GM21825 (cell line): ENCODE measurements around the gene TEX22.

Experiments used
- ATAC-seq: cut with Tn5 transposase; IDR thresholded peaks from one replicate; pipeline ENCODE4 v1.9.1; 2021; ENCODE audit warnings: mild to moderate bottlenecking, moderate library complexity; ENCODE audit not compliant: unreplicated experiment

TEX22 gene

DNA sequence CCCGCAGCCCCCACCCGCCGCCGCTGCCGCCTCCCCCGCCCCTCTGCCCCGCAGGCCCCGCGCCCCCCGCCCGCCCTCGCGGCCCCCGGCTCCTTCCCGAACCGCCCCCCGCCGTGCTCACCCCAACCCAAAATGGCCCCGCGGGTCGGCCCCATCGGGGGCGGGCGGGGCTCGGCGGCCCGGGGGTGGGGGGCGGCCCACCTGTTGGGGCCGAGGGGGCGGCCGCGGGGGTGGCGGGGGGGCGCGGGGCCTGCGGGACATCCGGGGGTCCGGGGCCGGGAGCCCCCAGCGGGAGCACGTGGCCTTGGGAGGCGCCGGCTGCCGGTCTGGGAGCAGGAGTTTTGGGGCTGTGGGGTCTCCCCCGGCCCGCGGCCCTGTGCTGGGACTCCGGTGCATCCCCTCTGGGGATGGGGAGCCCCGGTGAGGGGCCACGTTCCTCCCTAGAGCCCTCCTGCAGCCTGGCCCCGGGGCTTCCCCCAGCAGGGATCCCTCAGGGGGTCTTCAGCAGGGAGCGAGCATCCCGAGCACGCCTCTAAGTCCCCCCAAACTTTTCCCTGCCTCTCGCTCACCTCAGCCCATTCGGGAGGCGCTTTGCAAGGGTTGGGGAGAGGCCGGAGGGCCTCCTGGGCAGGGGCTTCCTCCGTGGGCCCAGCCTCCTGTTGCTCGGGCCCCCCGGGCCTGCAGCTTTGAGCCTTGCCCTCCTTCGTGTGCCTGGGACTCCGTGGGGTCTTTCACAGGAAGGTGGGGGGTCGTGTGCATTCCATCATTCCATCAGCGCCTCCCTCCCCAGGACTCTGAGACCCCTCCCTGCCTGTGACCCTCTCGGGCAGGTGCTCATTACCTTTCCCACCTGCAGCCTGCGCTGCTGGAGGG lies 22.0 kb downstream of the TEX22 start:
- ATAC-seq, result no peak

GRCh38 chr14:105420974-105421674 lies 22.8 kb downstream of the TEX22 start:
- no peak for ATAC-seq

- no peak for ATAC-seq
Observed at GRCh38 chr14:105421723-105422615, 23.6 kb downstream of the TEX22 start.

GRCh38 chr14:105422695-105423487 lies 24.6 kb downstream of the TEX22 start:
- ATAC-seq, result no peak

GRCh38 chr14:105423488-105424195 lies 25.3 kb downstream of the TEX22 start:
- no peak for ATAC-seq

DNA sequence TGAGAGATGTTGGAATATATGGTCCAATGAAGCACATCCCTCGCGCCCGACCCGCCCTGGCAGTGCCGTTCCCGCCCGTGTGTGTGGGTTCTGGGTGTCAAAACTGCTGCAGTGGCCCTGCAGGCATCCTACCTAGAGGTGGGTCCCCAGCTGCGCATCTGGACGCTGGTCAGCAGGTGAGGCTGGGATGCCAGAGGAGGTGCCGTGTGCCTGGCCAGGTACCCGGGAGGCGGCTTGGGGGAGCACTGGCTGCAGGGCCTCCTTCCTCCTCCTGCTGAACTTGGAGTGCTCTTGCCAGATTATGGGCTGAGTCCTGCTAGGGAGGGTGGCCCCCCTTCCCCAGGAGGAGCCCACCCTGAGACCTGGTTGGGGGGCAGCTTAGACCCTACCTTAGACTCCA lies 26.5 kb downstream of the TEX22 start:
- ATAC-seq, result no peak

- ATAC-seq, result no peak
Observed at GRCh38 chr14:105425823-105426247, 27.5 kb downstream of the TEX22 start.

DNA sequence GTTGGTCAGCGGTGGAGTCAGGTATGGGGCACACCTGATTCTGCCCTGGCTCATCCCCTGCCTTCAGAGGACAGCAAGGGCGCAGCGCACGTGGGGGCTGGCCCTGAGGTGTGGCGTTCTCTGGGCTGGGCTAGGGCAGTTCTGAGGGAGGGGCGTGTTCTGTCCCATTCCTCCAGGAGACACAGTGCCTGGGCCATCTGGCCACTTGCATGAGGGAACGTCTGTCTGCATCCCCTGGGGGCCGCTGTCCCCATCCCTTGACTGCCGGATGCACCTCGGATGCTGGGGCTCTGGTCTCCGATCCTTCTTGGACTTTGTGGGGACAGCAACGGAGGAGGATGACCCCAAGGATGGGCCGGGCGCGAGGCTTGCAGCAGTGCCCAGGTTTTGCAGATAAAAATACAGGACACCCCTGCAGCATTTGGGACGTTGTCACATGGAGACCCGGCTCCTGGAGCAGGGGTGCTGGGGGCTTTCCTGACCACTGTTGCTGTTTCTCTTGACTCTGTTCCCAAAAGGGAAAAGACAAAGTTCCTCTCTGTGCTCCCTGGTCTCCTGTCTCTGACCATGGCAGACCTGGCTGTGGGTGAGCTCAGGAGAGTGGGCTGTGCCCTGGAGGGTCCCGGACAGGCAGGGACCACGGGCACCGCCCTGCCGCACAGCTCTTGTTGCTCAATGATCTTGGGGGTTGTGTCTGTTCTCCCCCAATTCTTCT lies 28.2 kb downstream of the TEX22 start:
- ATAC-seq, result no peak

DNA sequence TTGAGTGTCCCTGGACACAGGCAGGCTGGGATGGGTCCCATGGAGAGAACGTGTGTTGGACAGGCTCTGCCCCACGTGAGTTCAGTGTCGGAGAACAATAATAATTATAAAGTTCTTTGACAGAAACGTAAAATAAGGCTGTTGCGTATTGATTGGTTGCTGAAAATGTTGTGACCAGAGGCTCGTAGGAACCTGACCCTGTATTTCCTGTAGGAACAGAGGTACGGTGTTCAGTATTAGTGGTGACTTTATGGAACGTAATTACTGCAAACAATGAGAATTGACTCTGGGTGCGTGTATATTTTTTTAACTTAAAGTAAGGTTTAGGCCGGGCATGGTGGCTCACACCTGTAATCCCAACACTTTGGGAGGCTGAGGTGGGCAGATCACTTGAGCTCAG lies 29.1 kb downstream of the TEX22 start:
- no peak for ATAC-seq

GRCh38 chr14:105427936-105428485 lies 29.7 kb downstream of the TEX22 start:
- no peak for ATAC-seq

- no peak for ATAC-seq
Observed at GRCh38 chr14:105430042-105430441, 31.7 kb downstream of the TEX22 start.

DNA sequence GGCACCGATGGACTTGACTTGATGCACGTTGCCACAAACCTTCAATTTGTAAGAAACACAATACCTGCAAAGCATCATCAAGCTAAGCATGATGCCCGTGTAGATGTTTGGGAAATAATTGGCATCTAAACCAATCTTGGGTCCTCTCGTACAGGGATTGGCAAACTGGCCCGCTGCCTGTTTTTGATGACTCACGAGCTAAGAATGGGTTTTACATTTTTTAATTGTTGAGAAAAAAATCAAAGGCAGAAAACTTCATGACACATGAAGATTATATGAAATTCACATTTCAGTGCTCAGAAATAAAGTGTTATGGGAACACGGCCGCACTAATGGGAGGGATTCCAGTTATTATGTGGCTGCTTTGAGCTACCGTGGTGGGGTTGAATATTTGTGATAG lies 32.2 kb downstream of the TEX22 start:
- no peak for ATAC-seq

GRCh38 chr14:105431256-105431655 lies 32.9 kb downstream of the TEX22 start:
- no peak for ATAC-seq

- ATAC-seq, result no peak
Observed at GRCh38 chr14:105432657-105433056, 34.3 kb downstream of the TEX22 start.

- no peak for ATAC-seq
Observed at GRCh38 chr14:105433161-105433605, 34.8 kb downstream of the TEX22 start.

DNA sequence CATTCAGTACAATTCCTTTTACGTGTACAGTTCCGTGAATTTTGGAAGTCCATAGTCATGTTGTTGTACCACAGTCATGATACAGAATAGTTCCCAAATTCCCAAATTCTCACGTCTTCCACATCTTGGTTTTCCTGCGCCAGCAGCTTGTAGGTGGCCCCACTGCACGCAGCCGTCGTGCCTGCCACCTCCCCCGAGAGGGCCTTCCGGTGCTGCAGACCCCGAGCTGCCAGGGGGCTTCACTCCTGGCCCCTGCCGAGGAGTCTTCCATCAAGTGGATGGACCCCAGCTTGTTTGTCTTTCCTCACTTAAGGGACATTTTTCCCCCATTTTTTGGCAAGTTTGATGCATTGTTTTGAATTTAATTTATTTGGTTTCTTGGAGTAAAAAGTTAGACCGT lies 38.1 kb downstream of the TEX22 start:
- ATAC-seq, result no peak

GRCh38 chr14:105436891-105437722 lies 38.8 kb downstream of the TEX22 start:
- ATAC-seq, result no peak
